ENCODE data around the gene ITPR3. TPM values are rescaled to one million over a fixed set of nuclear protein-coding genes. Genes with fewer than 3 reads are reported as not detected.

ITPR3 gene
- total and polyA plus RNA-seq, 2 donors from 2014 or later: 4.2 to 86.3 TPM

DNA sequence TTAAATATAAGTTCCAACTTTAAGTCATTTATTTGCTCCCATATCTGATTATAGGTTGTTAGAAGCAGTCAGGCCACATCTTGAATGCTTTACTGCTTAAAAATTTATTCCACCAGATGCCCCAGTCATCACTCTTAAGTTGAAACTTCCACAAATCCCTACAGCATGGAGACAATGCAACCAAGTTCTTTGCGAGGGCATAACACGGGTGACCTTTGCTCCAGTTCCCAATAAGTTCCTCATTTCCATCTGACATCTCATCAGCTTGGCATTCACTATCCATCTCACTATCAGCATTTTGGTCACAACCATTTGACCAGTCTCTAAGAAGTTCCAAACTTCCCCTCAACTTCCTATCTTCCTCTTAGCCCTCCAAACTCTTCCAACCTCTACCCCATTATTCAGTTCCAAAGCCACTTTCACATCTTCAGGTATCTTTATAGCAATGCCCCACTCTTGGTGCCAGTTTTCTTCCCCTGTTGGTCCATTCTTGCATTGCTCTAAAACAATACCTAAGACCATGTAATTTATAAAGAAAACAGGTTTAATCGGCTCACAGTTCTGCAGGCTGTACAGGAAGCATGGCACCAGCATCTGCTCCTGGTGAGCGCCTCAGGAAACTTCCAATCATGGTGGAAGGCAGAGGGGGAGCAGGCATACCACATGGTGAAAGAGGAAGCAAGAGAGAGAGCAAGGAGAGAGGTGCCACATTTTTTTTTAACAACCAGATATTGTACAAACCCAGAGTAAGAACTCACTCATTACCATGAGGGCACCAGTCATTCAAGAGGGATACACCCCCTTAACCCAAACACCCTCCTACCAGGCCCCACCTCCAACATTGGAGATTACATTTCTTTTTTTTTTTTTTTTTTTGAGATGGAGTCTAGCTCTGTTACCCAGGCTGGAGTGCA, 15.9 kb upstream of the ITPR3 start:
- FAIRE-seq (no peak), DNase-seq (no peak)
- Histone ChIP-seq H3K4me3 (ENCODE audit: low read length in 3 of 3) (no peak overlapping the region), H3K9me3 (ENCODE audit: control insufficient read depth in 2 of 3, insufficient read depth in 1 of 3, low read length in 3 of 3) (no peaks in the 10 kb centered on the region), H3K36me3 (ENCODE audit: control insufficient read depth in 2 of 3, insufficient read depth in 3 of 3, low read length in 3 of 3) (no peaks in the 10 kb centered on the region), H3K4me1 (ENCODE audit: control insufficient read depth in 2 of 3, insufficient read depth in 2 of 3, low read depth in 1 of 3, low read length in 3 of 3) (no peaks in the 10 kb centered on the region), H3K27me3 (ENCODE audit: control insufficient read depth, insufficient read depth, low read length) (no peaks in the 10 kb centered on the region), H3K27ac (ENCODE audit: low read depth in 2 of 2, low read length in 2 of 2) (no peak overlapping the region), H3K9ac (ENCODE audit: low read length in 3 of 3) (no peak overlapping the region)
- intact Hi-C loops (cut with DNase I): no loop called here
- TF ChIP-seq CTCF (IDR thresholded peaks at IDR 0.05; ENCODE audit: borderline replicate concordance, extremely low read depth, insufficient read depth): no peak

DNA sequence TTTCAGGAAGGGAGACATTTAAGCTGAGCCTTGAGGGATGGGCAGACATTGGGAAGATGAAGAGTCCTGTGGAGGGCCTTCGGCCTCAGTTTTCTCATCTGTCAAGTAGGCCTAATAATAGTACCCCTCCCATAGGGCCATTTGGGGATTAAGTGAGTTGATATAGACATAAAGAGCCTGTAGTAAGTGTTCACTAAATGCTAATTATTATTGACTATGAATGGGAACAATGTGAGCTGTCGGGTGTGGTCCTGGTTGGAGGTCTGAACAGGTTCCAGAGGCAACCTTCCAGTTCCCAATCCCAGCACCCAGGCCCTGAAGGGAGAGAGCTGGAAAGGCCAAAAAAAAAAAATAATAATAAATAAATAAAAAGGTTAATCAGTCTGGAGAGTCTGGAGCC, 14.5 kb upstream of the ITPR3 start:
- FAIRE-seq (no peak), DNase-seq (no peak)
- Histone ChIP-seq H3K9ac (ENCODE audit: low read length in 3 of 3) (no peak overlapping the region), H3K36me3 (ENCODE audit: control insufficient read depth in 2 of 3, insufficient read depth in 3 of 3, low read length in 3 of 3) (no peaks in the 10 kb centered on the region), H3K27ac (ENCODE audit: low read depth in 2 of 2, low read length in 2 of 2) (no peak overlapping the region), H3K27me3 (ENCODE audit: control insufficient read depth, insufficient read depth, low read length) (no peaks in the 10 kb centered on the region), H3K4me1 (ENCODE audit: control insufficient read depth in 2 of 3, insufficient read depth in 2 of 3, low read depth in 1 of 3, low read length in 3 of 3) (no peaks in the 10 kb centered on the region), H3K9me3 (ENCODE audit: control insufficient read depth in 2 of 3, insufficient read depth in 1 of 3, low read length in 3 of 3) (no peaks in the 10 kb centered on the region), H3K4me3 (ENCODE audit: low read length in 3 of 3) (no peak overlapping the region)
- intact Hi-C loops (cut with DNase I): no loop called here
- TF ChIP-seq CTCF (IDR thresholded peaks at IDR 0.05; ENCODE audit: borderline replicate concordance, extremely low read depth, insufficient read depth): no peak

- H3K27me3 ChIP-seq (ENCODE audit: control insufficient read depth, insufficient read depth, low read length): no peaks in the 10 kb centered on the region
- FAIRE-seq: no peak
- H3K27ac ChIP-seq (ENCODE audit: low read depth in 2 of 2, low read length in 2 of 2): no peak overlapping the region
- DNase-seq: no peak
- H3K36me3 ChIP-seq (ENCODE audit: control insufficient read depth in 2 of 3, insufficient read depth in 3 of 3, low read length in 3 of 3): no peaks in the 10 kb centered on the region
- no peak for TF ChIP-seq CTCF (IDR thresholded peaks at IDR 0.05; ENCODE audit: borderline replicate concordance, extremely low read depth, insufficient read depth)
- no peaks in the 10 kb centered on the region for H3K9me3 ChIP-seq (ENCODE audit: control insufficient read depth in 2 of 3, insufficient read depth in 1 of 3, low read length in 3 of 3)
- intact Hi-C loops (cut with DNase I): no loop called here
- H3K4me1 ChIP-seq (ENCODE audit: control insufficient read depth in 2 of 3, insufficient read depth in 2 of 3, low read depth in 1 of 3, low read length in 3 of 3): no peaks in the 10 kb centered on the region
- no peak overlapping the region for H3K4me3 ChIP-seq (ENCODE audit: low read length in 3 of 3)
- H3K9ac ChIP-seq (ENCODE audit: low read length in 3 of 3): peak overlapping the region in 1 of 3 donors; percentile 26
Measured at GRCh38 chr6:33607126-33607783, 13.9 kb upstream of the ITPR3 start.

All from kidney (tissue), 14 donors.